DND-41 (cell line): Measurements from ENCODE around the gene PNKP.

Source experiments
- CTCF ChIP-seq: IDR thresholded peaks from 2 replicates; pipeline ENCODE4 v1.5.1; 2012; ENCODE audit warnings: borderline replicate concordance, low read length, moderate library complexity, mild to moderate bottlenecking; ENCODE audit not compliant: poor library complexity, severe bottlenecking; ENCODE audit errors: extremely low read depth
- EZH2 ChIP-seq: IDR thresholded peaks from 3 replicates; pipeline ENCODE4 v1.6.1; 2012; ENCODE audit warnings: borderline replicate concordance, low read depth, mild to moderate bottlenecking, moderate library complexity, low read length, inconsistent platforms; ENCODE audit not compliant: severe bottlenecking

- TF ChIP-seq CTCF (no peak), EZH2 (no peak)
These were observed 20.5 kb upstream of the PNKP start for GRCh38 chr19:49887665-49888509.
